Measurements from ENCODE around the gene SYT12. TPM values are rescaled to one million over a fixed set of nuclear protein-coding genes. Genes with fewer than 3 reads are reported as not detected.

The SYT12 gene
- total and polyA plus RNA-seq, 2 of the 13 experiments (the other 11 are each of a cell fraction or from before 2014, with no cell fraction given) = 0.01 to 0.02 TPM

- FAIRE-seq = no peak
- no TSS peak for BruUV-seq (replicated peaks)
- in situ Hi-C loops (cut with HindIII; ENCODE audit: extremely low pct_ligation_motif_present, low pct_unique_long_range_greater_than_20kb) = no loop called here
- TF ChIP-seq ZNF639 (CRISPR knock-in tag; conservative IDR thresholded peaks at IDR 0.05) (no peak), NCOR1 (IDR thresholded peaks at IDR 0.05; ENCODE audit: borderline replicate concordance, low read length) (no peak), JARID2 (CRISPR knock-in tag; IDR thresholded peaks at IDR 0.05; ENCODE audit: insufficient replicate concordance) (no peak), NFYC (CRISPR knock-in tag; IDR thresholded peaks at IDR 0.05) (no peak), GATAD2A (CRISPR knock-in tag; IDR thresholded peaks at IDR 0.05) (no peak), ZNF773 (CRISPR knock-in tag; IDR thresholded peaks at IDR 0.05; ENCODE audit: borderline replicate concordance) (no peak), ZNF670 (CRISPR knock-in tag; IDR thresholded peaks at IDR 0.05; ENCODE audit: borderline replicate concordance) (no peak), SIX1 (CRISPR knock-in tag; IDR thresholded peaks at IDR 0.05; ENCODE audit: borderline replicate concordance) (no peak), SNAPC5 (CRISPR knock-in tag; IDR thresholded peaks at IDR 0.05; ENCODE audit: borderline replicate concordance) (no peak), ZNF512 (CRISPR knock-in tag; IDR thresholded peaks at IDR 0.05) (no peak), GRHL1 (CRISPR knock-in tag; conservative IDR thresholded peaks at IDR 0.05) (no peak), ZNF800 (CRISPR knock-in tag; IDR thresholded peaks at IDR 0.05) (no peak), DNMT1 (CRISPR knock-in tag; IDR thresholded peaks at IDR 0.05) (no peak), FOXA3 (CRISPR knock-in tag; IDR thresholded peaks at IDR 0.05) (no peak), PHF21A (CRISPR knock-in tag; IDR thresholded peaks at IDR 0.05) (no peak), NFE2 (CRISPR knock-in tag; IDR thresholded peaks at IDR 0.05) (no peak), HOXD1 (CRISPR knock-in tag; IDR thresholded peaks at IDR 0.05) (no peak), REPIN1 (CRISPR knock-in tag; IDR thresholded peaks at IDR 0.05; ENCODE audit: borderline replicate concordance, low read depth) (no peak), ZNF496 (CRISPR knock-in tag; IDR thresholded peaks at IDR 0.05; ENCODE audit: insufficient replicate concordance) (no peak)
- H3K9me3 ChIP-seq (ENCODE audit: low read length) = no peaks in the 10 kb centered on the region
- no peak for DNase-seq (ENCODE audit: low spot score)
- H3K27me3 ChIP-seq (ENCODE audit: control insufficient read depth in 1 of 2, insufficient read depth in 2 of 2, low read length in 2 of 2) = peaks cover 12 to 59% of the 10 kb centered on the region in 2 experiments; a peak in 4 of 5 replicates
- H2AFZ ChIP-seq (ENCODE audit: low read length) = no peak overlapping the region
- no peak overlapping the region for H3K4me3 ChIP-seq (replicated peaks in 1 of 3; ENCODE audit: insufficient read depth in 1 of 3, low read depth in 2 of 3, low read length in 3 of 3)
- H3K4me2 ChIP-seq (ENCODE audit: low read depth, low read length) = no peak overlapping the region
- 0 out of 2 replicates have a peak, but pooled peaks cover 4% of the 10 kb centered on the region for H4K20me1 ChIP-seq (ENCODE audit: insufficient read depth, low read length)
- ChIA-PET POLR2A (no interaction called here), CTCF (ENCODE audit: low intra/inter-chr PET ratio, low total read pairs) (no interaction called here)
- WGBS (ENCODE audit: low lambda C conversion rate) = 17% methylated on average over 4 of the region's 5 CpGs
- peaks cover 16% of the 10 kb centered on the region for H3K4me1 ChIP-seq (ENCODE audit: insufficient read depth, low read length)
- intact Hi-C loops (cut with micrococcal nuclease; ENCODE audit: unreplicated experiment) = no loop called here
- H3K27ac ChIP-seq (ENCODE audit: extremely low read length, insufficient read depth, low read length) = no peak overlapping the region
- H3K36me3 ChIP-seq (replicated peaks in 1 of 2; ENCODE audit: control insufficient read depth in 1 of 2, insufficient read depth in 2 of 2, low read length in 2 of 2) = no peaks in the 10 kb centered on the region
- no peak for ATAC-seq
- no peak overlapping the region for H3K9ac ChIP-seq (ENCODE audit: insufficient read depth, low read depth, low read length)
- no peaks in the 10 kb centered on the region for H3K79me2 ChIP-seq (ENCODE audit: insufficient read depth, low read length)
These were observed 4.0 kb downstream of the SYT12 start for GRCh38 chr11:67026941-67027340.

Measured in HepG2 (cell line).